GM21529 (cell line): ENCODE data around the gene GPR21.

Experiments used
- ATAC-seq: cut with Tn5 transposase; IDR thresholded peaks from one replicate; pipeline ENCODE4 v1.9.1; 2021; ENCODE audit not compliant: unreplicated experiment

The GPR21 gene, protein sequence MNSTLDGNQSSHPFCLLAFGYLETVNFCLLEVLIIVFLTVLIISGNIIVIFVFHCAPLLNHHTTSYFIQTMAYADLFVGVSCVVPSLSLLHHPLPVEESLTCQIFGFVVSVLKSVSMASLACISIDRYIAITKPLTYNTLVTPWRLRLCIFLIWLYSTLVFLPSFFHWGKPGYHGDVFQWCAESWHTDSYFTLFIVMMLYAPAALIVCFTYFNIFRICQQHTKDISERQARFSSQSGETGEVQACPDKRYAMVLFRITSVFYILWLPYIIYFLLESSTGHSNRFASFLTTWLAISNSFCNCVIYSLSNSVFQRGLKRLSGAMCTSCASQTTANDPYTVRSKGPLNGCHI

DNA sequence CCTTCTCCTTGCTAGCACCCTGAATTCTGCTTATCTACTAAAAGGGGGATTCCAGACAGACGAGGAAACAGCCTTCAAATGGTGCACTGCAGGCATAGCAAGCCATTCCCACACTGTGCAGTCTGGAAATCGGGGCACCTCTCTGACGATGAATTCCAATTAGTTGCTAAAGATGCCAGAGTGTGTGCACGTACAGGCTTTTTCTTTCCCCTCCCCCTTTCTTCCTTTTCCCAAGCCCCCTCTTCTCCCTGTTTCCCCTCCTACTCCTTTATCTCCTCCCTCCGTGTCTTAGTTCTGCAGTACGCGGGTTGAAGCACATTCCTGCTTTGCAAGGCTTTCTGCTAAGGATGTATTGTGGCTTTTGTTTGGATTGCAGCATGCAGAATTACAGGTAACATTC is at the start of gene GPR21:
TSS of gene GPR21 (plus strand) at position 316 of the 400 bp plus-strand sequence. CDS start 900 bp downstream, outside the sequence.
- no peak for ATAC-seq

DNA sequence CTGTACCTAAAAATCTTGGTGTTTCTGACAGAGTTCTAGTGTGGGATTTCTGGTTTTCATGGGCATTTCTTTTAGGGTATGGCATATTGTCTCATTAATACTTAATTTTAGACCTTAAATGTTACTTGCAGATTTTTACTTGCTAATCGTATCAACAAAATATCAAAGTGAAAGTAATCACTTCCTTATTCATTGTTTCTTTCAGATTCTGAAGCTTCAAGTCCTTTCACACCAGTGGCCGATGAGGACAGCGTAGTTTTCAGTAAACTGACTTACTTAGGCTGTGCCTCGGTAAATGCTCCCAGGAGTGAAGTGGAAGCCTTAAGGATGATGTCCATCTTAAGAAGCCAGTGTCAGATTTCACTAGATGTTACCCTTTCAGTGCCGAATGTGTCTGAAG is 47.5 kb upstream of the GPR21 start:
- ATAC-seq = no peak

DNA sequence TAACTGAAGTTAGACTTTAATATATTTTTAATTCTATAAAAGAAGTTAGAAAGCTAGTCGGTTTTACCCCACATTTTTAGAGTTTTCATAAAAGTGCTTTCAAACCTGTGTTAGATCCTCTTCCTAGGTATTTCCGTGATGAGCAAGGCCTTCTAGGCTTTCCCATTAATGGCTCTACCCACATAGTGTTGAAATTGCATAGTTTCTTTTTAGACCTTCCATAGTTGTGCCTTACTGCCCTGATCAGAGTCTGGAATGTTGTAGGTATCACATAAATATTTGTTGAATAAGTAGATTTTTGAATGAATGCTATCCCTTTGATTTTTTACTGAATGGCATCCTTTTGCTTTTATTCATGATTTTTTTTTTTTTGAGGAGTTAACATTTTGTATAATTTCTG is 45.3 kb upstream of the GPR21 start:
- ATAC-seq = no peak

DNA sequence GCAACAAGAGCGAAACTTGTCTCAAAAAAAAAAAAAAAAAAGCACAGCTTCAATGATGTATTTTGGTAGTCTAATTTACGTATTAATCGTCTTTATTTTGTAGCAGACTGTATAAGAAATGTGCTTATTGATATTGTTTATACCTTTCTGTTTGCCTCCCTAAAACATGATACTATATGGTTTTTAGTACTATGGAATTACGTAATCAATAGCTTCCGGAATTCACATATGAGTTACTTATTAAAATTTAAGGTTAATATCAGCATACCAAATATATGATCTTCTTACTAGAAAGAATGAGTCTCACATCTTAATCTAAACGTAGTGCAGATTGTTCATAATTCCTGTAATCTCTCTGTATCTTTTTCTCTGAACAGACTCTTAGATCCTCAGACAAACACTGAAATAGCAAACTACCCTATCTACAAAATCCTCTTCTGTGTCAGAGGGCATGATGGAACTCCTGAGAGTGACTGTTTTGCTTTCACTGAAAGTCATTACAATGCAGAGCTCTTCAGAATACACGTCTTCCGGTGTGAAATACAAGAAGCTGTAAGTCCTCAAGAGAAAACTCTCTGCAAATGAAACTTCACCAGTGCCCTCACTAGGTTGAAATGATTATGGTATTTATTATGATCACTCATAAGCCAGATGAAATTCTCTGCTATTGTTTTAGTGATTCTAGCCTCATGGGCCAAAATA is 44.4 kb upstream of the GPR21 start:
- ATAC-seq = no peak

DNA sequence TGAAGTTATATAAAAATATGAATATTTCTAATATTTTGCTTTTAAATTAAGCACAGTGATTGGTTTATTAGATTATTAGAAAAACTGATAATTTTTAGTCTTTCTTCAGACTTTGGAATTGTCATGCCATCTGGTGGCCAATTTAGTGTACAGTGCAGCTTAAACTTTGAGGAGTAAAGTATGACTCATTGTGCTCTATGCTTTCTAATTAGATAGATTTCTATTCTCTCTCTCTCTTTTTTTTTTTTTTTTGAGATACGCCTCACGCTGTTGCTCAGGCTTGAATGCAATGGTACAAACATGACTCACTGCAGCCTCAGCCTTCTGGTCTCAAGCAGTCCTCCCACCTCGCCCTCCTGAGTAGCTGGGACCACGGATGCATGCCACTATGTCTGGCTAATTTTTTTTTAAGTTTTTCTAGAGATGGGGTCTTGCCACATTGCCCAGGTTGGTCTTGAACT is 42.1 kb upstream of the GPR21 start:
- no peak for ATAC-seq

DNA sequence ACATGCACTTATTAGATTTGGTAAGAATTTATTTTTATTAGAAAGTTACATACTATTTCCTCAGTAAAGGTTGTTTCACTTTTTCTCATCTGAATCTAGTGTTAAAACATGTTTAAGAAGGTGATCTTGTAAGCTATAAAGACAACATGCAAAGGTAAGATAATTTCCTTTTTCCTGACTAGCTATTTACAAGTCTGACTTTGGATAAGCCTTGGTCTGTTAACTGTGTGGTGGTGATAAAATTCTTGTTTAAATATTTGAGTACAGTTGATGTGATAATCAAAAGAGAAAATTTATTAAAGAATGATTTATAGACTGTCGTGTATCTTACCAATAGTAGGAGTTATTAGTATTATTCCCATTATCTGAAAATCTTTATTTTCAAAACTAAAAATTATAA is 36.9 kb upstream of the GPR21 start:
- no peak for ATAC-seq

DNA sequence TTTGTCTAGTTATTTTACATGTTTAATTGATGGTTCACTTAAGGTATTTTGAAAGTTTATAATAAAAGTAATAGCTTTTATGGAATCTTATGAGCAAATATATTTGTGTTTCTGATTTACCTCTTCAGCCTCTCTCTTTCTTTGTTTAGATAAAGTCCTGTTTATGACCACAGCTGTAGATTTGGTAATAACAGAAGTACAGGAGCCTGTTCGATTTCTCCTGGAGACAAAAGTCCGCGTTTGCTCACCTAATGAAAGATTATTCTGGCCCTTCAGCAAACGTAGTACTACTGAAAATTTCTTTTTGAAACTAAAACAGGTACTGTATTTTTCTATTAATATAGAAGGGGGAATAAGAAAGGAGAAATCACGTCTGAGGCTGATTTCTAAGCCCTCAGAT is 35.0 kb upstream of the GPR21 start:
- ATAC-seq = no peak

DNA sequence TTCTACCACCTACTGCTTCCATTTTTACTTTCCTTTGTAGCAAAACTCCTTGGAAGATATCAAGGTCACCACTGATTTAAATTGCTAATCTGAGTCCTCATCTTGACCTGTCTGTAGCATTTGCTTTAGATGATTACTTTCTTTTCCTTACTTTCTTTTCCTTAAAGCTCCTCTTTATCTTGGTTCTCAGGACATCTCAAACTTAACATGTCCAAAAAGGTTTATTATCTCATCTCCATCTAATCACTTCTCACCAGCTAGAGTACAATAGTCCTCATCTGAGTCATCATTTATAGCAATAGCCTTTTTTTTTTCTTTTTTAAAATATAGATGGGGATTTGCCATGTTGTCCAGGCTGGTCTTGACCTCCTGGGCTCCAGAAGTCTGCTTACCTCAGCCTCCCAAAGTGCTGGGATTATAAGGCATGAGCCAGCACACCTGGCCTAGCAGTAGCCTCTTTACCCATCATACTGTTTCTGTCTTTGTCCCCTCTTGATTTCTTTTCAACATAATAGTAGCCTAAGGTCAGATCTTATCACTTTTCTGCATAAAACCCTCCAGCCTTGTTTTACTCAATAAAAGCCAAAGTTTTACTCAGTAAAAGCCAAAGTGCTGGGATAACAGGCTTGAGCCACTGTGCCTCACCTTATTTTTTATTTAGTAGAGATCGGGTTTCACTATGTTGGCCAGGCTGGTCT is 32.9 kb upstream of the GPR21 start:
- no peak for ATAC-seq

DNA sequence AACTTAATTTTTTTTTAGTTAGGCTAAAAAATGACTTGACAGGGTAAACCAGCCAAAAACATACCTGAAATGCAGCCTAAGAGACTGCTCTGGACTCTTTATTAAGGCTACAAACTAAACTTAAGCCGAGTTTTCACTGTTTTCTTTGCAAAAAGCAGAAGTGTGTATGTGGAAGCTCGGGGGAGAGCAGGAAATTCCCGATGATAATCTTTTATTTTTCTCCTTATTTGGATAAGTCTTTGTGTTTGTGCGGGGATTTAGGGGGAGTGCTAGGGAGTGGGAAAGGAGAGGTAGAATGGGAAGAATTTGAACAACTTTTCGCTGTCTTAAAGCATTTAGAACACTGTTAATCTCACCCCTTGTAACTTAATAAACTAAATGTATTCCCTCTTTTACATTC is 30.7 kb upstream of the GPR21 start:
- no peak for ATAC-seq

DNA sequence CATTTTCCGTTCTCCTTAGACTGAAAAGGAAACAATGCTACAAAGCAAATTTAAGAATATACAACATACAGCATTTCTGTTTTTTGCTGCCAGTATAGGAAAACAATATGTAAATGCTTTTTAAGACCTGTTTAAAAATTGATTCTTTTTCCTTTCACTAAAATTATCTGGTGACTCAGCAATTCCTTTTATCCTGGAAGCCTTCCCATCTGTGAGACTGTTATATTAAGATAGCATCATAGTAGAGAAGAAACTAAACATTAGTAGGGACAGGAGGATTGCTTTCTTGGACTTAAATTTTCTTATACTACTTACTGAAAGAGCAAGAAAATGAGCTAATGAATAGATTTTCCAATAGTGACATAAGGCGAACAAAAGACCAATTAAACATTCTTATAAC is 30.0 kb upstream of the GPR21 start:
- ATAC-seq = no peak

DNA sequence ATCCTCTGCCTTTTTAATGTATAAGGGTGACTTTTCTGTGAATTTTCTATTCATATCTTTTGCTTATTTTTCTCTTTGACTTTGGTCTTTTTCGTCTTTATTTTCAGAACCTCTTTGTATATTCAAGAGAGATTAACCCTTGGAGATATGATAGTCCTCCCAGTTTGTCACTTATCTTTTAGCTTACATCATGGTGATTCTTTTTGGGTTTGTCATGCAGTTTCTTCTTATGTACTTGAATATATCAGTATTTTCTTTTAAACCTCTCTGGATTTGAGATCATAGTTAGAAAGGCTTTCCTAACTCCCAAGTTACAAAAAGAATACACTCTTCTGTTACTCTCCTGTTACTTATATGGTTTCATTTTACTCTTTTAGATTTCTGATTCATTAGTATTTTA is 27.5 kb upstream of the GPR21 start:
- ATAC-seq = no peak

DNA sequence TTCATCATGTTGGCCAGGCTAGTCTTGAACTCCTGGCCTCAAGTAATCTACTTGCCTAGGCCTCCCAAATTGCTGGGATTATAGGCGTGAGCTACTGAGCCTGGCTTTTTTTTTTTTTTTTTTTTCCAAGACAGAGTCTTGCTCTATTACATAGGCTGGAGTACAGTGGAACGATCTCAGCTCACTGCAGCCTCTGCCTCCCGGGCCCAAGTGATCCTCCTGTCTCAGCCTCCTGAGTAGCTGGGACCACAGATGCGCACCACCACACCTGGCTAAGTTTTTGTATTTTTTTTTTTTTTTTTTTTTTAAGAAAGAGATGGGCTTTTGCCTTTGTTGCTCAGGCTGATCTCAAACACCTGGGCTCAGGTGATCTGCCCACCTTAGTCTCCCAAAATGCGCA is 26.2 kb upstream of the GPR21 start:
- no peak for ATAC-seq

DNA sequence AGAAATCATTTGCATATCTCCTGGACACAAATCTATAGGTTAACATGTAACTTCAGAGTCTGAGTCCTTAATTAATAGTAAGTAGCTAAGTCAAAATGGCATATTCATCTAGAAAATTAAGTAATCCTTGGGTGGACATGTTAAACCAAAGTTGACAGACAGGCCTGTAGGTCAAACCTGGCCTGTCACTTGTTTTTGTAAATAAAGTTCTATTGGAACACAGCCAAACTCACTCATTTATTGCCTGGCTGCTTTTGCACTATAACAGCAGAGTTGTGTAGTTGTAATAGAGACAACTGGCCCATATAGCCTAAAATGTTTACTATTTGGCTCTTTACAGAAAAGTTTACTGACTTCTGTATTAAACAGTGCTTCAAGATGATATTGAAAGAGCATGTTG is 24.6 kb upstream of the GPR21 start:
- no peak for ATAC-seq

DNA sequence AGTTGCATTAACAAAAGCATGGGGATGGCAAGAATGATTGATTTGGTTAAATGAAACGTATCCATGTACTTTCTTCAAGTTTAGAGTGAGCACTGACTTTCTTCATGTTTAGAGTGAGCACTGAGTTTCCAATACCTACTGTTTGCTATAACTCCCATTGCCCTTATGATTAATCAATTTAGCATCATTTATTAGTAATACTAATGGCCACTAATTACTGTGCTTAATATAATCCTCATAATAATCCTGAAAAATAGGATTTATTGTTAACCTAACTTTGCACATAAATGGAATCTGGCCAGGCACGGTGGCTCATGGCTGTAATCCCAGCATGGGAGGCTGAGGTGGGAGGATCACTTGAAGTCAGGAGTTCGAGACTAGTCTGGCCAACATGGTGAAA is 22.1 kb upstream of the GPR21 start:
- ATAC-seq = no peak

DNA sequence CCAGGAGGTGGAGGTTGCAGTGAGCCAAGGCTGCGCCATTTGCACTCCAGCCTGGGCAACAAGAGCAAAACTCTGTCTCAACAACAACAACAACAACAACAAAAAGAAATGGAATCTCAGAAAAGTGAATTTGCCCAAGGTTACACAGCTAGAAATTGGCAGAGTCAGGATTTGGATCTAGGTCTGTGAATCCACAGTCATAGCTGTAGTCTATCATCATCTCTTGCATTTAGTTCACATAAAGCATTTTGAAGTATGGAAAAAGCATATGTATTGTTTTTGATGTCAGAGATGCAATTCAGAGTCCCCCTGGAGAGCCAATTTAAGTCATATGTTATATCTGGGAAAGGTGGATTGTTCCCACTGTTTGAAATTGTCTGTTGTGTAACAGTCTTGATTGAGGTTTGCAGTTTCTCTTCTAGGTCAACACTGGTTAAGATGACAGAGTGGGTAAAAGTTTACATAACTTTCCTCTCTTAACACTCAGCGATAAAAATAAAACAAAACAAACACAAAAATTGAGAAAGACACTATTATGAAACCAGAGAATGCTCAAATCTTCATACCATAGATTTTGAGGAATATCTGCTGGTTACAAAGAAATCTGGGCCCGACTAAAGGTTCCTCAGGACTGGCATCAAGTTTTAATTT is 21.5 kb upstream of the GPR21 start:
- no peak for ATAC-seq

DNA sequence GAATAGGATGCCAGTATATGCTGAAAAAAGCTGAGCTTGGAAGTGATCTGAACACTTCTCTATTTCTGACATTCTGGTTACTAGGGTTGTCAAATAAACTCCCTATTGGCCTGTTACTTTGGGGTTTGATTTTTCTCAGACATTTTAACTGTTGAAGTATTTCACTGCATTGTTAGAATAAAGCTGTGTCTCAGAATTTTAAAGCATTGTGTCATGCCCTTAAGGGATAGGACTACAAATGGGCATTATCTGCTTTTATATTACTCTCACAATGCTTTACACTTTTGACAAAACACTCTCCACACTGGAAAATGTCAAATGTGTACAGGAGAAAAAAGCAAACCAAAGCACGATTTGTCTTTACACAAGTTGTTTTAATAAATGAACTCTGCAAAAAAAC is 16.8 kb upstream of the GPR21 start:
- no peak for ATAC-seq

DNA sequence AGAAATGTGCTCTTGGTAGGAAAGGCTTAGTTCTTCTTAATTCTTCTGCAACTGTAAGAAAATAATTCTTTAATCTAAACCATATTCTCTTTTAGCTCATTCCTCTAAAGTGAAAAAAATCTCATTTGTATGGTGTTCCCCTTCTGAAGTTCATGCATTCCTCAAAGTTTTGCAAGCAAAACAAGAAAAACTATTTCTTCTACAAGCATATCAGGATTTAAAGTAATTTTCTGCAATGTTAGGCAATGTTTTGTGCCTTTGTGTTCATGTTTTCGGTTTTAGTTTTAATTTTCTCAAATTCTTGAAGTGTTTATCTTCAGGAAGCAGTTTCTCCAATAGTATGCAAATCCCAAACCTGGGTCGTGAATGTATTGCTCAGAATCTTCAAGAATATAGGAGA is 12.7 kb upstream of the GPR21 start:
- no peak for ATAC-seq

DNA sequence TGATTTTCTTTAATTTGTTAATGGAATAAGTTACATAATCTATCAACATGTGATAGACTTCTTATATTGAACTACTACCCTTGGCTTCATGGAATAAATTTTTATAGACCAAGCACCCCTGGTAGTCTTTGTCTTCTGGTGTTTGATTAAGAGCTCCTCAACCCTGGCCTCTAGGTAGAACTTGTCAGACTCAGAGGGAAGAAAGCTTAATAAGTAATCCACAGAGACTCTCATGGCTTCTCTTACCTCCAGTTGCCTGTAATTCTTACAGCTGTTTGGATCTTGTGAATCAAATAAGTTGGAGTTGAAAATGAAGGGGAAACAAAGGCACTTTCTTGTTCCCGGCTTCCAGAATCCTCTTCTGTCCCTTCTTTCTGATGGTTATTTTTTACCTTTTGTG is 7.0 kb upstream of the GPR21 start:
- no peak for ATAC-seq

DNA sequence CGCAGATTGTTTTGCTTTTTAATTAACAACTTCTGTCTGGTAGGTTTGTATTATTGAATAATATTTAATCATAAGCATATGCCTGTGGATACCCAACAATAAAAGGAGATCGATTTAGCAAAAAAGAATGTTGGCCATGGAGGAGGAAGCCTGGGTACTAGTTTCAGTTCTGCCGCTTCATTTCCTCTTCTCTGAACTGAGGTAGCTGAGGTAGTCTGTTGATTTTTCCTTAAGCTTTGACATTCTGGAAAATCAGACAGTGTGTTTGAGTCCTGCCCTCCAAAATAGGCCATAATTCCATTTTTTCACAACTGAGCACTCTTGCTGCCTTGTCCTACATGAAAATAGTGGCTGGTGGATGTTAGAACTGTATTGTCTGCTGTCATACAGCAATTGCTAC is 6.0 kb upstream of the GPR21 start:
- no peak for ATAC-seq

DNA sequence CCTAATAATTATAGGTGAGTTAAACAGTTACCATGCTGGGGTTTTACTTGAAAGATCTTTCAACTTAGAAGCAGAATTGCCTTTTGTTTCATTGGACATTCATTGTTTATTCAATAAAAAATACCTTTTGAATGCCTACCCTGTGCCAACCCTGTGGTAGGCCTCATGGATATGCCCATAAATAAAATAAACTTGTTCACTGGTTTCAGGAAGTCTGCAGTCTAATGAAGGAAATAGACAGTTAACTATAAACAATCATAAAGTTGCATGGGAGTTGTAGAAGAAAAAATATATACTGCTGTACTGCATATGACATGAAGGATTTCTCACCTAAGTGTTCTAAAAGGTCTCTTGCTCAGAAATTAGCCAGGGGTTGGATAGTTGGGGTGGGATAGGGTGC is 5.3 kb upstream of the GPR21 start:
- no peak for ATAC-seq

DNA sequence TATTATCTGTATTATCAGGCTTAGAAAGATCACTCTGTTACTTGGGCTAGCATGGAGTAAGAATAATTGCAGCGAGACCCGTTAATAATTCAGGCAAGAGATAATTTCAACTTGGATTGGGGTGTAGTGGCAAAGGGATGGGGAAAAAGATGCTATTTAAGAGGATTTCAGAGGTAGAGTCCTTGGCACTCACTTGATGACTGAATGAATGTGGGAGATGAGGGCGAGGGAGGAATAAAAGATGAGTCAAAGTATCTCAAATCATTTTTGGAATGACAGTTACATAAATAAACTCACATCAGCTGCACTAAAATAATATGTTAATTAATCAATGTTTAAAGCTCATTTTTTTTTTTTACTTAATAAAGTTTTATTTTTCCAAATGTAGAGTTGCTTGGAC is 4.5 kb upstream of the GPR21 start:
- no peak for ATAC-seq

DNA sequence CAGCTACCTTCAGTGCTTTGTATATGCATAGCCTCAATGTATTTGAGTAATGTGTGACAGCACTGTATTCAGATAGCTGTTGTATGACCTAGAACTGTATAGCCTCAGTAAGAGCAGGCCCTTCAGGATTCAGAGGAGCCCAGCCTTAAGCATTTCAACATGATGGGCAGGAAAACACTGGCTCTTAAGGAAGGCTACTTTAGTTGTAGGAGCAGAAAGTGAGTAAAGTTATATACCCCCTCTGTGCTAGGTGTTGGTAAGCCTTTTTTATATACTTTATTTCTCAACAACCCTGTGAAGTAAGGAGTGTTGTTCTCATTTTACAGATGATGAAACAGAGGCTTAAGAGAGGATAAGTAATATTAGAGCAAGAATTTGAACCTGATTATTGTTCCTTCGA is 1.5 kb upstream of the GPR21 start:
- no peak for ATAC-seq
